ENCODE data around the gene TCEANC2.
"Not testable (repeated sequence)": the region's sequence is repeated elsewhere in the genome, so short reads cannot be mapped to it uniquely, and the experiment has no call there.

TCEANC2 gene

GRCh38 chr1:54094001-54094729, 40.8 kb downstream of the TCEANC2 start:
- no peaks in the 10 kb centered on the region for H3K4me1 ChIP-seq (ENCODE audit: control insufficient read depth, insufficient read depth, low read length)
- H3K9ac ChIP-seq (ENCODE audit: low read depth, low read length) = no peak overlapping the region
- H3K4me3 ChIP-seq (ENCODE audit: low read depth, low read length) = no peak overlapping the region
- no peaks in the 10 kb centered on the region for H3K36me3 ChIP-seq (ENCODE audit: control insufficient read depth, insufficient read depth, low read length)
- no peaks in the 10 kb centered on the region for H3K27me3 ChIP-seq (ENCODE audit: control insufficient read depth, insufficient read depth, low read length)
- H3K27ac ChIP-seq (ENCODE audit: low read depth, low read length) = no peak overlapping the region
- no peaks in the 10 kb centered on the region for H3K9me3 ChIP-seq (ENCODE audit: control insufficient read depth, insufficient read depth, low read length)

GRCh38 chr1:54094730-54095105, 41.3 kb downstream of the TCEANC2 start:
- H3K9me3 ChIP-seq (ENCODE audit: control insufficient read depth, insufficient read depth, low read length); H3K9ac ChIP-seq (ENCODE audit: low read depth, low read length); H3K4me1 ChIP-seq (ENCODE audit: control insufficient read depth, insufficient read depth, low read length); H3K27ac ChIP-seq (ENCODE audit: low read depth, low read length); H3K4me3 ChIP-seq (ENCODE audit: low read depth, low read length); H3K27me3 ChIP-seq (ENCODE audit: control insufficient read depth, insufficient read depth, low read length); H3K36me3 ChIP-seq (ENCODE audit: control insufficient read depth, insufficient read depth, low read length): not testable (repeated sequence)

GRCh38 chr1:54095546-54096226, 42.3 kb downstream of the TCEANC2 start:
- H3K9me3 ChIP-seq (ENCODE audit: control insufficient read depth, insufficient read depth, low read length) = no peaks in the 10 kb centered on the region

GRCh38 chr1:54096227-54096876, 42.9 kb downstream of the TCEANC2 start:
- H3K9ac ChIP-seq (ENCODE audit: low read depth, low read length) = no peak overlapping the region
- H3K9me3 ChIP-seq (ENCODE audit: control insufficient read depth, insufficient read depth, low read length) = no peaks in the 10 kb centered on the region
- no peak overlapping the region for H3K4me3 ChIP-seq (ENCODE audit: low read depth, low read length)
- no peak overlapping the region for H3K27ac ChIP-seq (ENCODE audit: low read depth, low read length)
- H3K36me3 ChIP-seq (ENCODE audit: control insufficient read depth, insufficient read depth, low read length) = no peaks in the 10 kb centered on the region
- no peaks in the 10 kb centered on the region for H3K4me1 ChIP-seq (ENCODE audit: control insufficient read depth, insufficient read depth, low read length)
- no peaks in the 10 kb centered on the region for H3K27me3 ChIP-seq (ENCODE audit: control insufficient read depth, insufficient read depth, low read length)

More at GRCh38 chr1:54095546-54096226, 42.3 kb downstream of the TCEANC2 start:
- Histone ChIP-seq H3K36me3 (ENCODE audit: control insufficient read depth, insufficient read depth, low read length) (no peaks in the 10 kb centered on the region), H3K9ac (ENCODE audit: low read depth, low read length) (no peak overlapping the region), H3K27me3 (ENCODE audit: control insufficient read depth, insufficient read depth, low read length) (no peaks in the 10 kb centered on the region), H3K4me1 (ENCODE audit: control insufficient read depth, insufficient read depth, low read length) (no peaks in the 10 kb centered on the region), H3K4me3 (ENCODE audit: low read depth, low read length) (no peak overlapping the region), H3K27ac (ENCODE audit: low read depth, low read length) (no peak overlapping the region)

DNA sequence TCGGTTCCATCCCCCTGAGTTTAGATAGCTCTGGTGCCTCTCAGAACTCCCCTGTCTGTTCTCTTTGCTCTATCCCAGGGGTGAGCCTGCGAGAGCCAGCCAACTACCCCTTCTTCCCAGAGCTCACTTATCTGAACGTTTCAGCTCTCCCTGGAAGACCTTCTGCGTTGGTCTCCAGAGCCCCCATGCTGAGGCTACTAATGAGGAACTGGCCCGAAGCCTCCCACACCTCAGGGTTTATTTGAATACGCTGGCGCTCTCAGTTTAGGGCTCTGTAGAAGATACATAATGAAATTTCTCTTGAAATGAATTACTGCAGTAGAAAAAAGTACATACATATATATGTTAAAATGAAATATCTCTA, 43.5 kb downstream of the TCEANC2 start:
- no peak overlapping the region for H3K4me3 ChIP-seq (ENCODE audit: low read depth, low read length)
- no peaks in the 10 kb centered on the region for H3K36me3 ChIP-seq (ENCODE audit: control insufficient read depth, insufficient read depth, low read length)
- H3K9me3 ChIP-seq (ENCODE audit: control insufficient read depth, insufficient read depth, low read length) = no peaks in the 10 kb centered on the region
- H3K9ac ChIP-seq (ENCODE audit: low read depth, low read length) = no peak overlapping the region
- H3K4me1 ChIP-seq (ENCODE audit: control insufficient read depth, insufficient read depth, low read length) = no peaks in the 10 kb centered on the region
- no peaks in the 10 kb centered on the region for H3K27me3 ChIP-seq (ENCODE audit: control insufficient read depth, insufficient read depth, low read length)
- H3K27ac ChIP-seq (ENCODE audit: low read depth, low read length) = no peak overlapping the region

GRCh38 chr1:54099061-54099610, 45.7 kb downstream of the TCEANC2 start:
- Histone ChIP-seq H3K4me1 (ENCODE audit: control insufficient read depth, insufficient read depth, low read length) (no peaks in the 10 kb centered on the region), H3K27ac (ENCODE audit: low read depth, low read length) (no peak overlapping the region), H3K36me3 (ENCODE audit: control insufficient read depth, insufficient read depth, low read length) (no peaks in the 10 kb centered on the region), H3K9me3 (ENCODE audit: control insufficient read depth, insufficient read depth, low read length) (no peaks in the 10 kb centered on the region), H3K9ac (ENCODE audit: low read depth, low read length) (no peak overlapping the region), H3K4me3 (ENCODE audit: low read depth, low read length) (no peak overlapping the region), H3K27me3 (ENCODE audit: control insufficient read depth, insufficient read depth, low read length) (no peaks in the 10 kb centered on the region)

DNA sequence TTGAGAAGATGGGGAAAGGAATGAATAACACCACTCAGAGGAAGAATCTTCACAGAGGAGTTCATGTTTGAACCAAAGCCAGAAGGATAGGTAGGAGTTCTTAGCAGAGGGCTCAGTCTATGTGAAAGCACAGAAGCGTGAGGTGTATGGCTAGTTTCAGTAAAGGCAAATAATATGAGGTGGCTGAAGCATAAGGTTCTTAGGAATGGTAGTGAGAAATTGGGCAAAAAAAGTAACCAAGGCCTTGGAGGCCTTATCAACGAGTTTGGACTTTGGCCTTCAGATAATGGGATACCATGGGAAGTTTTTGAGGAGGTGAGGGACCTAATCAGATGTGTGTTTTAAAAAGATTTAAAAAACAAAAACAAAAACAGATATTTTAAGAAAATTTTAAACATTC, 47.1 kb downstream of the TCEANC2 start:
- H3K9me3 ChIP-seq (ENCODE audit: control insufficient read depth, insufficient read depth, low read length) = no peaks in the 10 kb centered on the region
- H3K27ac ChIP-seq (ENCODE audit: low read depth, low read length) = no peak overlapping the region
- H3K4me3 ChIP-seq (ENCODE audit: low read depth, low read length) = no peak overlapping the region
- no peaks in the 10 kb centered on the region for H3K4me1 ChIP-seq (ENCODE audit: control insufficient read depth, insufficient read depth, low read length)
- H3K27me3 ChIP-seq (ENCODE audit: control insufficient read depth, insufficient read depth, low read length) = no peaks in the 10 kb centered on the region
- no peak overlapping the region for H3K9ac ChIP-seq (ENCODE audit: low read depth, low read length)
- H3K36me3 ChIP-seq (ENCODE audit: control insufficient read depth, insufficient read depth, low read length) = no peaks in the 10 kb centered on the region

GRCh38 chr1:54103414-54103813, 50.0 kb downstream of the TCEANC2 start:
- H3K36me3 ChIP-seq (ENCODE audit: control insufficient read depth, insufficient read depth, low read length) = no peaks in the 10 kb centered on the region
- no peak overlapping the region for H3K27ac ChIP-seq (ENCODE audit: low read depth, low read length)
- no peak overlapping the region for H3K9ac ChIP-seq (ENCODE audit: low read depth, low read length)
- no peaks in the 10 kb centered on the region for H3K27me3 ChIP-seq (ENCODE audit: control insufficient read depth, insufficient read depth, low read length)
- no peaks in the 10 kb centered on the region for H3K4me1 ChIP-seq (ENCODE audit: control insufficient read depth, insufficient read depth, low read length)
- H3K4me3 ChIP-seq (ENCODE audit: low read depth, low read length) = no peak overlapping the region
- H3K9me3 ChIP-seq (ENCODE audit: control insufficient read depth, insufficient read depth, low read length) = no peaks in the 10 kb centered on the region

DNA sequence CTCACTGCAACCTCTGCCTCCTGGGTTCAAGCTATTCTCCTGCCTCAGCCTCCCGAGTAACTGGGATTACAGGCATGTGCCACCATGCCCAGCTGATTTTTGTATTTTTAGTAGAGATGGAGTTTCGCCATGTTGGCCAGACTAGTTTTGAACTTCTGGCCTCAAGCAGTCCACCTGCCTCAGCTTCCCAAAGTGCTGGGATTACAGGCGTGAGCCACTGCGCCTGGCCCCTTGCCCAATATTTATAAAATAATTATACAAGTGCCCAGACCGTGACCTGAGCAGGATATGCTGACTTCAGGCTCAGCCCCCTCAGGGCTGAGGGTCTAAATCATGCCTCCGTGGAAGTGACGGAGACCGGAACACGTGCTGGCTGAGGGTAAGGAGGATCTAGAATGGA, 51.2 kb downstream of the TCEANC2 start:
- not testable (repeated sequence) for H3K36me3 ChIP-seq (ENCODE audit: control insufficient read depth, insufficient read depth, low read length); H3K9ac ChIP-seq (ENCODE audit: low read depth, low read length); H3K27ac ChIP-seq (ENCODE audit: low read depth, low read length); H3K4me3 ChIP-seq (ENCODE audit: low read depth, low read length); H3K4me1 ChIP-seq (ENCODE audit: control insufficient read depth, insufficient read depth, low read length); H3K9me3 ChIP-seq (ENCODE audit: control insufficient read depth, insufficient read depth, low read length); H3K27me3 ChIP-seq (ENCODE audit: control insufficient read depth, insufficient read depth, low read length)

DNA sequence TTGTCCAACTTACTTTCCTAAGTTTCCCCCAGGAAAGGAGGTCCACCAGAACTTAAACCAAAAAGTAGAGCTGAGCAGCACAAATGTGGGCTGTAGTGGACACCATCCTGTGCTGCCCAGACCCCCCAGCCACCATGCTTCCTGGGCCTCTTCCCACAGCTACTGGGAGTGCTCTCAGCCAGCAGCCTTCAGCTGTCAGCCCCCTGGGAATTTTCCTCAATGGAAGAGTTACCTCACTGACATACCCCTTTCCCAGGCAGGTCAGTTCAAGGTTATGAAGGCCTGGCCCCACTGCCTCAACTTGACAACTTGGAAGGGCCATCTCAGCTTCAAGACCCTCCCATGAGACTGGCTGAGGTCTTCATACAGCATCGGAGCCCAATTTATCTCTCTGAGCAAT, 51.7 kb downstream of the TCEANC2 start:
- Histone ChIP-seq H3K9me3 (ENCODE audit: control insufficient read depth, insufficient read depth, low read length) (no peaks in the 10 kb centered on the region), H3K27me3 (ENCODE audit: control insufficient read depth, insufficient read depth, low read length) (no peaks in the 10 kb centered on the region), H3K4me3 (ENCODE audit: low read depth, low read length) (no peak overlapping the region), H3K9ac (ENCODE audit: low read depth, low read length) (no peak overlapping the region), H3K4me1 (ENCODE audit: control insufficient read depth, insufficient read depth, low read length) (no peaks in the 10 kb centered on the region), H3K27ac (ENCODE audit: low read depth, low read length) (no peak overlapping the region), H3K36me3 (ENCODE audit: control insufficient read depth, insufficient read depth, low read length) (no peaks in the 10 kb centered on the region)

DNA sequence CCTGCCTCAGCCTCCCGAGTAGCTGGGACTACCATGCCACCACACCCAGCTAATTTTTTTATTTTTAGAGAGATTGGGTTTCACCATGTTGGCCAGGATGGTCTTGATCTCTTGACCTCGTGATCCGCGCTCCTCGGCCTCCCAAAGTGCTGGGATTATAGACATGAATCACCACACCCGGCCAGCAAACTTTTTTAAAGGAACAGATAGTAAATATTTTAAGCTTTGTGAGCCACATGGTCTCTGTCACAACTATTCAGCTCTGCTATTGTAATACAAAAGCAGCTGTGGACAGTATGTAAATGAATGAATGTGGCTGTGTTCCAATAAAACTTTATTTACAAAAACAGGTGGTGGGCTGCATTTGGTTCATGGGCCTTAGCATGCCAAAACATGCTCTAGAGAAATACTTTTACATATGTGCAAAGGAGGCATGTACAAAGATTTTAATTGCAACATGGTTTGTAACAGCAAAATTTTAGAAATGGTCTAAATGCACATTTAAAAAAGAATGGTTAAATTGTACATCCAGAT, 52.4 kb downstream of the TCEANC2 start:
- no peaks in the 10 kb centered on the region for H3K27me3 ChIP-seq (ENCODE audit: control insufficient read depth, insufficient read depth, low read length)
- no peaks in the 10 kb centered on the region for H3K9me3 ChIP-seq (ENCODE audit: control insufficient read depth, insufficient read depth, low read length)
- H3K36me3 ChIP-seq (ENCODE audit: control insufficient read depth, insufficient read depth, low read length) = no peaks in the 10 kb centered on the region
- no peak overlapping the region for H3K27ac ChIP-seq (ENCODE audit: low read depth, low read length)
- no peak overlapping the region for H3K4me3 ChIP-seq (ENCODE audit: low read depth, low read length)
- no peak overlapping the region for H3K9ac ChIP-seq (ENCODE audit: low read depth, low read length)
- H3K4me1 ChIP-seq (ENCODE audit: control insufficient read depth, insufficient read depth, low read length) = no peaks in the 10 kb centered on the region

Measured in HUES48 (cell line).